K562 treated with DMSO at 1 percent for 48 hours (cell line): Measurements from ENCODE around the gene DHPS. TPM values are rescaled to one million over a fixed set of nuclear protein-coding genes. Genes with fewer than 3 reads are reported as not detected.

Experiments used
- total RNA-seq: library from RNA; unstranded; fragments of 300-600 nt; gene quantifications from 2 replicates; pipeline ENCODE4 v1.2.3, GENCODE V29; 2022; ENCODE audit warnings: low replicate concordance; ENCODE audit errors: extremely low read depth

Gene DHPS
- total RNA-seq, result not detected in 2 replicates

DNA sequence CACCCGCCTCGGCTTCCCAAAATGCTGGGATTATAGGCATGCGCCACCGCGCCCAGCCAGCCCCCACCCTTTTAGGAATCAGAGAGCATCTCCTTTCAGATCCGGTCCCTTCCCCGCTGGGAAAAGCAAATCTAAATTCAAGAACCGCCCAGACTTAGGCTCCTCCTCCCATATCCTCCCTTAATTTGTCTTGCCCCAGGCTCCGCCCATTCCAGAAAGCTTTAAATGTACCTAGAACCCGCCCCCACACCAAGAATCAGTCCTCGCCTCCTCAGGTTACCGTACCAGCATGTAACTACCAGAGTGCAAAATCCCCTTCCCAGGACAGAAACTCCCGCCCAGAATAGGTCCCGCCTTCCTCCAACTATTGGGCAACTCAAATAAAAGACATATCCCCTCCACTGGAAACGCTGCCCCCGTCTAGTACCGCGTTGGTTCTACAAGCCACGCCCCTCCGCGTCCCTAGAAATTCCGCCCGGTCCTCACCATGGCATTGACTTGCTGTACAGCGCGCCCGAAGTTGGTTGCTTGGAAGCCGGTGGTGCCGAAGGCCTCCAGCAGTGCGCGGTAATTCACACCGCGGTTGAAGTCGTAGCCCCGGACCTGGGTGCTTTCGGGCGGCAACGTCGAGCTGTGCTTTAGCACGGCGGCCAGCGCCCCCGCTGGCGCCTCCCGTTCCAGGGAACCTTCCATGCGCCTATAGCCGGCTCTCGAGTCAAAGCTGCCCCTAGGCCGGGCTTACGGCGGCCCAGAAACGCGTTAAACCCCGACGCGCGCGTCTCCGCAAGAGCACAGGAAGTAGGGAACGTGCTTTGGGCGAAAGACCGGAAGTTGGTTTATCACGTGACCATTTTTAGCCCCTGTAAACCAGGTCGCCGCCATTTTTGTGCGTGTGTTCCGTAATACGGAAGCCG, at the start of gene DHPS:
Gene DHPS, minus strand, starts transcription at position 807 of the 914 bp plus-strand sequence. Its CDS starts 114 bp downstream, at position 693.

GRCh38 chr19:12723641-12724426, 42.2 kb upstream of the DHPS start, which contains the start of gene TNPO2:
TNPO2 (minus strand) TSS chr19:12723932; CDS start chr19:12720977, 2,955 bp downstream.

DNA sequence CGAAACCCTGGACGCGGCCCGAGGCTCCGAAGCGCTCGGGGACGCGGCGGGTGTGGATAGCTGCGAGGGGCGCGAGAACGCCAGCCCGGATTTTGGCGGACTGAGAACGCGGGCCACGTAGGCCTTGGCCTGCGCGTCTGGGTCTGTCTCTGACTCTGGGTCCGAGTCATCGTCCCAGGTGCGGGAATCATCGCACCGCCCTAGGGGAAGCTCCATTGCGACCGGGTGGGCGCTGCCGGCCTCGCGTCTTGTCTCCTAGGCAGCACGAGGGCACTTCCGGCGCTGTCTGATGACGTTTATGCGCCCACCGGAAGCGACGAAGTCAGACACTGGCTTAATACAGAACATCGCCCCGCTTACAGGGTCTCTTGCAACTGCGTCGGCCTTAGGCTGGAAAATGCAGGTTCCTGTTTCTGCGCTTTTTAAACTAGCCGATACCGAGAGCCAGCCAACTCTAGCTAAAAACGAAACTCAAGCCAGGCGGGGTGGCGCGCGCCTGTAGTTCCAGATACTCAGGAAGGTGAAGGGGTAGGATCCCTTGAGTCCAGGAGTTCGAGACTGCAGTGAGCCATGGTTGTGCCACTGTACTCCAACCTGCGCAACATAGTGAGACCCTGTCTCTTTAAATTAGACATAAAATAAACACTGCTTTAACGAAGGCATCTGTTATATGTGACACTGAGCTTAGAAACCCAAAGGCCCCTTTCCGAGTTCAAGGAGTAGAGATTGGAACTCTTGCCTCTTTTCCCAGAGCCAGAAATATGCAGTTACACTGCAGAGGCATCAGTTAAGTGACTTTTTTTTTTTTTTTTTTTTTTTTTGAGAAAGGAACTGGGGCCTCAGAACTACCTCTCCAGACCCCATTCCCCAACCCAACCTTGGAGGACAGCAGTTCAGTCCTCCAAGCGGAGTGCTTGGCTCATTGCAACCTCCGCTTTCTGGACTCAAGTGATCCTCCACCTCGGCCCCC, 15.0 kb upstream of the DHPS start, which contains the start of gene FBXW9:
Gene FBXW9, minus strand, starts transcription at position 266 of the 970 bp plus-strand sequence. Its CDS starts 50 bp downstream, at position 216.

GRCh38 chr19:12687496-12688196, 6.0 kb upstream of the DHPS start, which contains the start of gene GNG14:
GNG14 (plus strand) TSS chr19:12687998; CDS start chr19:12688049, 51 bp downstream.

GRCh38 chr19:12666265-12667048, 15.2 kb downstream of the DHPS start, which contains the start of the genes MAN2B1 and WDR83:
MAN2B1 (minus strand) TSS chr19:12666742; CDS start chr19:12666701, 41 bp downstream.
WDR83 (plus strand) TSS chr19:12666807; CDS start chr19:12669791, 2,984 bp downstream.

Other genes starting within 250 kb of the DHPS start
- gene ZNF443, start 240.9 kb downstream of the DHPS start, total RNA-seq, result not detected in 2 replicates
- not detected in 2 replicates for gene ZNF709, start 197.1 kb downstream of the DHPS start, total RNA-seq
- gene ZNF564, start 130.4 kb downstream of the DHPS start, total RNA-seq, result not detected in 2 replicates
- not detected in 2 replicates for gene ZNF490, start 71.1 kb downstream of the DHPS start, total RNA-seq
- gene ZNF791, start 71.0 kb downstream of the DHPS start, total RNA-seq, result not detected in 2 replicates
- not detected in 2 replicates for gene MAN2B1, start 15.1 kb downstream of the DHPS start, total RNA-seq
- not detected in 2 replicates for gene WDR83, start 15.1 kb downstream of the DHPS start, total RNA-seq
- not detected in 2 replicates for gene GNG14, start 6.1 kb upstream of the DHPS start, total RNA-seq
- gene FBXW9, start 14.8 kb upstream of the DHPS start, total RNA-seq, result not detected in 2 replicates
- 258 TPM in 1 of 2 replicates, not detected in the other for gene TNPO2, start 42.1 kb upstream of the DHPS start, total RNA-seq
- not detected in 2 replicates for gene TRIR, start 52.8 kb upstream of the DHPS start, total RNA-seq
- not detected in 2 replicates for gene GET3, start 55.6 kb upstream of the DHPS start, total RNA-seq
- gene BEST2, start 69.9 kb upstream of the DHPS start, total RNA-seq, result not detected in 2 replicates
- gene HOOK2, start 93.7 kb upstream of the DHPS start, total RNA-seq, result not detected in 2 replicates
- not detected in 2 replicates for gene JUNB, start 109.6 kb upstream of the DHPS start, total RNA-seq
- 1,339 TPM in 1 of 2 replicates, not detected in the other for gene PRDX2, start 119.9 kb upstream of the DHPS start, total RNA-seq
- gene THSD8, start 120.2 kb upstream of the DHPS start, total RNA-seq, result not detected in 2 replicates
- gene RNASEH2A, start 124.7 kb upstream of the DHPS start, total RNA-seq, result not detected in 2 replicates
- not detected in 2 replicates for gene RTBDN, start 152.7 kb upstream of the DHPS start, total RNA-seq
- not detected in 2 replicates for gene MAST1, start 156.6 kb upstream of the DHPS start, total RNA-seq
- gene DNASE2, start 199.6 kb upstream of the DHPS start, total RNA-seq, result not detected in 2 replicates
- gene KLF1, start 205.3 kb upstream of the DHPS start, total RNA-seq, result not detected in 2 replicates
- not detected in 2 replicates for gene GCDH, start 209.3 kb upstream of the DHPS start, total RNA-seq
- not detected in 2 replicates for gene SYCE2, start 237.4 kb upstream of the DHPS start, total RNA-seq